Omental fat pad (tissue), 4 donors: ENCODE measurements around the gene CDKN1C. TPM values are rescaled to one million over a fixed set of nuclear protein-coding genes. Genes with fewer than 3 reads are reported as not detected.

Experiments used
- ATAC-seq: fragments of 150-250 bp; one replicate; pipeline ENCODE4 v1.9.1; 2016; ENCODE audit warnings: mild to moderate bottlenecking, moderate library complexity; ENCODE audit not compliant: low FRiP score
- DNase-seq: peaks from one replicate; pipeline ENCODE4 v3.0.0-alpha.2; 2019; ENCODE audit warnings: low spot score
- total RNA-seq, 4 donors: library from RNA; depleted of rRNA; stranded (reverse); fragments of >200 nt; gene quantifications; one replicate each; pipeline ENCODE4 v1.1.0, GENCODE V29; 2016
- TF ChIP-seq, protein P1 (sequence below), 3 donors: fragments of 450-650 bp; IDR thresholded peaks; one replicate each; pipeline ENCODE4 v1.5.1; 2016 to 2017; ENCODE audit warnings: antibody characterized with exemption in 3 of 3, mild to moderate bottlenecking in 3 of 3, moderate library complexity in 2 of 3

CDKN1C gene
- total RNA-seq, 4 donors from 2014 or later = 111 to 314 (median 138) TPM

DNA sequence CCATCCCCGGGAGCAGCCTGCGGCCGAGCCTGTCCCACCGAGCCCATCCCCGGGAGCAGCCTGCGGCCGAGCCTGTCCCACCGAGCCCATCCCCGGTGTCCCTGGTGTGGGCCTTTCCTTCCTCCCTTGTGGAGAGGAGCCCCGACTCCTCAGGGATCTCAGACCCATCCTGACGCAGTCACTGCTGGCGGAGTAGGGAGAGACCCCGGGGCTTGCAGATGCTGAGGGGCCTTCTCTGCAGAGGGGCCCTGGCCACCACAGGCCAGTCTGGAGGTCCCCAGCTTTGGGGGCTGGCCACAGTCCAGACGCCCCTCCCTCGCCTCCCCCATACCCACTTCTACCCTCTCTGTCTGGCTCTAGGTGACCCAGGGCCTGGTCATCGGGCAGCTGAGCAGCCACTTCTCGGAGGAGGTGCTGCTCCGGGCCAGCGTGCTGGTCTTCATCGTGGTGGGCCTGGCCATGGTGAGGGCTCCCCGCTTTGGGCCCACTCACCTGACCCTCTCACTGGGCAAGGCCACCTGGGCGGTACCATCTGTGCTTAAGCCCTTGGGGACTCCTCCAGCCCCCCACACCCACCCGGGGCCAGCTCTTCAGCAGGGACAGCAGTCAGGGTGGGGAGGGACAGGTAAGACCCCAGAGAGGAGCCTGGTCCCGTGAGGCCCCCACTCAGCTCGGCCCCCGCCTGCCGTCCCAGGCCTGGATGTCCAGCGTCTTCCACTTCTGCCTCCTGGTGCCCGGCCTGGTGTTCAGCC, 36.3 kb upstream of the CDKN1C start:
- DNase-seq = no peak
- ATAC-seq = no peak
- TF ChIP-seq, protein P1, sequence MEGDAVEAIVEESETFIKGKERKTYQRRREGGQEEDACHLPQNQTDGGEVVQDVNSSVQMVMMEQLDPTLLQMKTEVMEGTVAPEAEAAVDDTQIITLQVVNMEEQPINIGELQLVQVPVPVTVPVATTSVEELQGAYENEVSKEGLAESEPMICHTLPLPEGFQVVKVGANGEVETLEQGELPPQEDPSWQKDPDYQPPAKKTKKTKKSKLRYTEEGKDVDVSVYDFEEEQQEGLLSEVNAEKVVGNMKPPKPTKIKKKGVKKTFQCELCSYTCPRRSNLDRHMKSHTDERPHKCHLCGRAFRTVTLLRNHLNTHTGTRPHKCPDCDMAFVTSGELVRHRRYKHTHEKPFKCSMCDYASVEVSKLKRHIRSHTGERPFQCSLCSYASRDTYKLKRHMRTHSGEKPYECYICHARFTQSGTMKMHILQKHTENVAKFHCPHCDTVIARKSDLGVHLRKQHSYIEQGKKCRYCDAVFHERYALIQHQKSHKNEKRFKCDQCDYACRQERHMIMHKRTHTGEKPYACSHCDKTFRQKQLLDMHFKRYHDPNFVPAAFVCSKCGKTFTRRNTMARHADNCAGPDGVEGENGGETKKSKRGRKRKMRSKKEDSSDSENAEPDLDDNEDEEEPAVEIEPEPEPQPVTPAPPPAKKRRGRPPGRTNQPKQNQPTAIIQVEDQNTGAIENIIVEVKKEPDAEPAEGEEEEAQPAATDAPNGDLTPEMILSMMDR (IDR thresholded peaks at IDR 0.05) = no peak

DNA sequence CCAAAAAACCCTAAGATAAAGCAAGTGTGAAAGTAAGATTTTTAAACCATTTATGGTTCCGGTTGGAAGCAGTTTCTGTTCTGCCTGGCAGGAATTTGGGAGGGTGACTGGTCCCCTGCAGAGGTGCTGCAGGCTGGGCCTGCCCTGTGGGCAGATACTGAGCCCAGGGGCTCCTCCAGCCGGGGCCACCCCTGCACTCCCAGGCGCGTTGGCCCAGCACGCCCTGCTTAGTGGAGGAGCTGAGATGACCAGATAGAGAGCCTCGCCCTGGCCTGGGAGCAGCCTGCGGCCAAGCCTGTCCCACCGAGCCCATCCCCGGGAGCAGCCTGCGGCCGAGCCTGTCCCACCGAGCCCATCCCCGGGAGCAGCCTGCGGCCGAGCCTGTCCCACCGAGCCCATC, 35.7 kb upstream of the CDKN1C start:
- TF ChIP-seq, protein P1 (IDR thresholded peaks at IDR 0.05) = no peak
- no peak for DNase-seq
- no peak for ATAC-seq

DNA sequence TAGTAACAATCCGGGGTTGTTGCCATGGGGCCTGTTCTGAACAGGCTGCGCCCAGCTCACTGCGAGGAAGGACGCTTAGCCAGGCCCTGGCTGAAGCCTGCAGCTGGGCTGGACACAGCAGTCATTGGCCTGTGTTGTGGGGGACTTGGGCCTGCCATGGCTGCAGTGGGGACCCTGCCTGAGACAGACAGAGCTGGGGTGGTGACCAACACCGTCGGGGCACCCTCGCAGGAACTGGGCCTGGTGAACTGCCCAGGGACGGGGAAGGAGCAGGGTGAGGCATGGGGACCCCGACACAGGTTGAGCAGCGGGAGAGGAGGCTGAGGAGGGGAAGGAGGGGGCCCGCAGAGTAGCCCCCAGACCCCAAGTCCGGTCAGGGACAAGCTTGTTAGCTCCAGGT, 34.8 kb upstream of the CDKN1C start:
- TF ChIP-seq, protein P1 (IDR thresholded peaks at IDR 0.05) = no peak
- ATAC-seq = no peak
- DNase-seq = no peak

DNA sequence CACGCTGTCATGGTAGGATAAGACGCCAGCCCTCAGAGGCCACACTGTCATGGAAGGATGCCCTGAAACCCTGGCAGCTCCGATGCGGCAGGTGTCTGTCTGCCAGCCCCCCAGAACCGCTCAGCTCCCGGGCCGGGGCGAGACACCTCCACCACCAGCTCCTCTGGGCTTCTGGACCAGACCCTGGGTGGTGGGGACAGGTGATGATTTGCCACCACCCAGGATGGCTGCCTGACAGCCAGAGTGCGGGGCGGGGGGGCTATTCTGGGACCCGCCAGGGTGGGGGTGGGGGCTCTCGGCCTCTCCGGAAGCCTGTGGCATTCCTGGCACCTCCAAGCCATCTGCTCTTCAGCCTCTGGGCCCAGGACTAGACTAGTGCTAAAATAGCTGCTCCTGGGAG, 34.3 kb upstream of the CDKN1C start:
- ATAC-seq (no peak), DNase-seq (no peak)
- TF ChIP-seq, protein P1 (IDR thresholded peaks at IDR 0.05) = no peak

DNA sequence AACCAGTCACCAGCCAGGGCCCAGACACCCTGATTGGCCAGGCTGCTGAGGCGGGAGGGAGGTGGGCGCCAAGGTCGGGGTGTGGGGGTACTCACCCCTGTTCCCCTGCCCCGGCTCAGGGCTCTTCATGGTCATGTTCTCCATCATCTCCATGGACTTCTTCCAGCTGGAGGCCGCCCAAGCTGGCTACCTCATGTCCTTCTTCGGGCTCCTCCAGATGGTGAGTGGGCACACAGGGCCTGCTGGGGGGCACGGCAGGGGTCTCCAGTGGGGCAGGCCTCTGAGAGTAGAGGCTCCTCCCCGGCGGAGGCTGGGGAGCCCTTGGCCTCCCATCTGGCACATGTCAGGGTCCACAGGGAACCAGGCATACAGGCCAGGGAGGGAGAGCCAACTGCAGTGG, 33.6 kb upstream of the CDKN1C start:
- TF ChIP-seq, protein P1 (IDR thresholded peaks at IDR 0.05) = no peak
- ATAC-seq (no peak), DNase-seq (no peak)

DNA sequence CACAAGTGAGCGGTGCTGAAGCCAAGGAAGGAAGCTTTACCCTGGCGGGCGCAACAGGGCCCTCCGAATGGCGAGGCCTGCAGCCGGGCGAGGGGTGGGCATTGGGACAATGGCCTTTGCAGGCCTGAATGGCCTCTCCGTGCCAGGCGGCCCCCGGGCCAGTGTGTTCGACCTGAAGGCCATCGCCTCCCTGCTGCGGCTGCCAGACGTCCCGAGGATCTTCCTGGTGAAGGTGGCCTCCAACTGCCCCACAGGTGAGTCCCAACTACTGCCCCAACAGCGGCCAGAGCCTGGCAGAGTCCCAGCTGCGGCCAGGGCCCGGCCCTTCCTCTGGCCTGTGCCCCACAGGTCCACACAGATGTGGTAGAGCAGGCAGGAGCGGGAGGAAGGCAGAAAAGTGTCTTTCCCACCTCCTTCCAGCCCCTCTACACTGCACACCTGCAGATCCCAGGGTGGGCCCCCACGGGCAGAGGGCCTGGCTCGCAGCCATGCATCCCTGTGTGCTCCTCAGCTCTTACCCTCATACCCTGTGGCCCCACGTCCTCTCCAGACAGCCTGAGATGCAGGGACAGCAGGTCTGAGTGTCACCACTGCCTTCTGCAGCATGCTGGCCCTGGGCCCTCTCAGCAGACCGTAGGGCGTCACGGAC, 32.4 kb upstream of the CDKN1C start:
- ATAC-seq = no peak
- TF ChIP-seq, protein P1 (IDR thresholded peaks at IDR 0.05) = no peak
- no peak for DNase-seq
